ENCODE measurements around the gene MSANTD3. TPM values are rescaled to one million over a fixed set of nuclear protein-coding genes. Genes with fewer than 3 reads are reported as not detected.

The MSANTD3 gene
- total and polyA plus RNA-seq, 2 of the 13 experiments (the other 11 are each of a cell fraction or from before 2014, with no cell fraction given), result 10.1 to 19.2 TPM

GRCh38 chr9:100431886-100432285 is 4.9 kb downstream of the MSANTD3 start (continued):
- TF ChIP-seq MYNN (CRISPR knock-in tag; IDR thresholded peaks at IDR 0.05; ENCODE audit: low read depth) (no peak), ZBTB1 (CRISPR knock-in tag; IDR thresholded peaks at IDR 0.05; ENCODE audit: borderline replicate concordance) (no peak), KDM5B (CRISPR knock-in tag; IDR thresholded peaks at IDR 0.05; ENCODE audit: borderline replicate concordance) (no peak), STAT5B (CRISPR knock-in tag; IDR thresholded peaks at IDR 0.05) (no peak), ZNF362 (CRISPR knock-in tag; IDR thresholded peaks at IDR 0.05; ENCODE audit: borderline replicate concordance) (no peak)

- POLR2A ChIA-PET, result no interaction called here
- FAIRE-seq, result no peak
- 97% methylated on average over 3 of the region's 3 CpGs for WGBS (ENCODE audit: low lambda C conversion rate)
Observed at GRCh38 chr9:100432736-100433135, 5.8 kb downstream of the MSANTD3 start.

More at GRCh38 chr9:100432736-100433135, 5.8 kb downstream of the MSANTD3 start:
- H3K9ac ChIP-seq (ENCODE audit: insufficient read depth, low read depth, low read length), result no peak overlapping the region
- CTCF ChIA-PET (ENCODE audit: low intra/inter-chr PET ratio, low total read pairs), result no interaction called here
- H3K27ac ChIP-seq (ENCODE audit: extremely low read length, insufficient read depth, low read length), result no peak overlapping the region
- no peak overlapping the region for H3K4me3 ChIP-seq (replicated peaks in 1 of 3; ENCODE audit: insufficient read depth in 1 of 3, low read depth in 2 of 3, low read length in 3 of 3)
- ATAC-seq (no peak), DNase-seq (ENCODE audit: low spot score) (no peak)
- no peaks in the 10 kb centered on the region for H4K20me1 ChIP-seq (ENCODE audit: insufficient read depth, low read length)
- BruUV-seq (replicated peaks), result no TSS peak
- H3K4me1 ChIP-seq (ENCODE audit: insufficient read depth, low read length), result peaks cover 28% of the 10 kb centered on the region
- H3K79me2 ChIP-seq (ENCODE audit: insufficient read depth, low read length), result peaks cover 33% of the 10 kb centered on the region
- in situ Hi-C loops (cut with HindIII; ENCODE audit: extremely low pct_ligation_motif_present, low pct_unique_long_range_greater_than_20kb), result no loop called here
- H3K36me3 ChIP-seq (replicated peaks in 1 of 2; ENCODE audit: control insufficient read depth in 1 of 2, insufficient read depth in 2 of 2, low read length in 2 of 2), result no peaks in the 10 kb centered on the region; a peak in 2 of 5 replicates
- TF ChIP-seq PAX8 (CRISPR knock-in tag; IDR thresholded peaks at IDR 0.05; ENCODE audit: borderline replicate concordance), result no peak
- no peak for TF ChIP-seq HMGXB4 (CRISPR knock-in tag; IDR thresholded peaks at IDR 0.05; ENCODE audit: borderline replicate concordance in 1 of 2, low read depth in 1 of 2)
- no peak for TF ChIP-seq MED8 (CRISPR knock-in tag; IDR thresholded peaks at IDR 0.05; ENCODE audit: insufficient replicate concordance)
- no peak for TF ChIP-seq ZBTB37 (CRISPR knock-in tag; IDR thresholded peaks at IDR 0.05)
- TF ChIP-seq PHF5A (CRISPR knock-in tag; IDR thresholded peaks at IDR 0.05; ENCODE audit: low read depth, unreplicated experiment), result no peak
- TF ChIP-seq ZNF337 (CRISPR knock-in tag; IDR thresholded peaks at IDR 0.05; ENCODE audit: borderline replicate concordance, low read depth), result no peak
- TF ChIP-seq TEAD3 (CRISPR knock-in tag; optimal IDR thresholded peaks at IDR 0.05; ENCODE audit: borderline replicate concordance), result no peak
- TF ChIP-seq RBAK (CRISPR knock-in tag; IDR thresholded peaks at IDR 0.05), result no peak
- no peak for TF ChIP-seq ZNF7 (CRISPR knock-in tag; IDR thresholded peaks at IDR 0.05)
- TF ChIP-seq, protein P1, sequence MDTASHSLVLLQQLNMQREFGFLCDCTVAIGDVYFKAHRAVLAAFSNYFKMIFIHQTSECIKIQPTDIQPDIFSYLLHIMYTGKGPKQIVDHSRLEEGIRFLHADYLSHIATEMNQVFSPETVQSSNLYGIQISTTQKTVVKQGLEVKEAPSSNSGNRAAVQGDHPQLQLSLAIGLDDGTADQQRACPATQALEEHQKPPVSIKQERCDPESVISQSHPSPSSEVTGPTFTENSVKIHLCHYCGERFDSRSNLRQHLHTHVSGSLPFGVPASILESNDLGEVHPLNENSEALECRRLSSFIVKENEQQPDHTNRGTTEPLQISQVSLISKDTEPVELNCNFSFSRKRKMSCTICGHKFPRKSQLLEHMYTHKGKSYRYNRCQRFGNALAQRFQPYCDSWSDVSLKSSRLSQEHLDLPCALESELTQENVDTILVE (CRISPR knock-in tag; IDR thresholded peaks at IDR 0.05), result no peak
- no peak overlapping the region for H3K4me2 ChIP-seq (ENCODE audit: low read depth, low read length)
- H3K9me3 ChIP-seq (ENCODE audit: low read length), result no peaks in the 10 kb centered on the region
- intact Hi-C loops (cut with micrococcal nuclease; ENCODE audit: unreplicated experiment), result no loop called here
- H2AFZ ChIP-seq (ENCODE audit: low read length), result no peak overlapping the region
- no peaks in the 10 kb centered on the region for H3K27me3 ChIP-seq (ENCODE audit: control insufficient read depth in 1 of 2, insufficient read depth in 2 of 2, low read length in 2 of 2)
